ENCODE results near the gene ORC3.

GRCh38 chr6:87658516-87658915 lies 68.6 kb downstream of the ORC3 start:
- TF ChIP-seq ZNF274 (IDR thresholded peaks at IDR 0.05; ENCODE audit: low read depth, low read length): no peak
- no peak for TF ChIP-seq YY1 (IDR thresholded peaks at IDR 0.05; ENCODE audit: insufficient read depth, insufficient read length)
- TF ChIP-seq SUZ12 (IDR thresholded peaks at IDR 0.05; ENCODE audit: extremely low read depth, insufficient read depth, insufficient read length): no peak
